ENCODE results near the gene NF1.

DNA sequence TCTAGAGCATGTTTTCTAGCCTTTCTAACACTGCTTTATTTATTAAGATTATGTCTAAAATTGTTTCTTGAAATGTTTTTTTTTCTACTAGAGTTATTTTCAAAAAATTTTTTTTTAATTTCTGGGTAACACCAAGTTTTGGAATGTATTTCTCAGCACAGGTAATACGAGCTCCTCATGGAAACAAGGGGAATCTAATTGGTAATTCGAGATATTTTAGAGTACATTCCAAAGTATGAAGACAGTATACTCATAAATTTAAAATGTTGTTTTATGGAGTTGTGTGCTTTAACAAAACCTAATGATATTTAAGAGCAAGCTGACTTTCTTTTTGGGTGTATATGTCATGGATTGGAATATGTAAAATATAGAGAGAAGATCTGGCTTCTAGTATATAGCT lies 159.9 kb downstream of the NF1 start:
- TF ChIP-seq CTCF (IDR thresholded peaks at IDR 0.05): no peak
- no peak for TF ChIP-seq POLR2A (IDR thresholded peaks at IDR 0.05)
